GM10847 (cell line): ENCODE data around the gene ZNF429.
A peak's percentile ranks its signal among the peaks of the same experiment; 100 is the strongest.

Experiments
- POLR2A ChIP-seq: IDR thresholded peaks from 2 replicates; pipeline ENCODE4 v1.6.1; 2011; ENCODE audit not compliant: insufficient read length; ENCODE audit errors: extremely low read depth

The ZNF429 gene

DNA sequence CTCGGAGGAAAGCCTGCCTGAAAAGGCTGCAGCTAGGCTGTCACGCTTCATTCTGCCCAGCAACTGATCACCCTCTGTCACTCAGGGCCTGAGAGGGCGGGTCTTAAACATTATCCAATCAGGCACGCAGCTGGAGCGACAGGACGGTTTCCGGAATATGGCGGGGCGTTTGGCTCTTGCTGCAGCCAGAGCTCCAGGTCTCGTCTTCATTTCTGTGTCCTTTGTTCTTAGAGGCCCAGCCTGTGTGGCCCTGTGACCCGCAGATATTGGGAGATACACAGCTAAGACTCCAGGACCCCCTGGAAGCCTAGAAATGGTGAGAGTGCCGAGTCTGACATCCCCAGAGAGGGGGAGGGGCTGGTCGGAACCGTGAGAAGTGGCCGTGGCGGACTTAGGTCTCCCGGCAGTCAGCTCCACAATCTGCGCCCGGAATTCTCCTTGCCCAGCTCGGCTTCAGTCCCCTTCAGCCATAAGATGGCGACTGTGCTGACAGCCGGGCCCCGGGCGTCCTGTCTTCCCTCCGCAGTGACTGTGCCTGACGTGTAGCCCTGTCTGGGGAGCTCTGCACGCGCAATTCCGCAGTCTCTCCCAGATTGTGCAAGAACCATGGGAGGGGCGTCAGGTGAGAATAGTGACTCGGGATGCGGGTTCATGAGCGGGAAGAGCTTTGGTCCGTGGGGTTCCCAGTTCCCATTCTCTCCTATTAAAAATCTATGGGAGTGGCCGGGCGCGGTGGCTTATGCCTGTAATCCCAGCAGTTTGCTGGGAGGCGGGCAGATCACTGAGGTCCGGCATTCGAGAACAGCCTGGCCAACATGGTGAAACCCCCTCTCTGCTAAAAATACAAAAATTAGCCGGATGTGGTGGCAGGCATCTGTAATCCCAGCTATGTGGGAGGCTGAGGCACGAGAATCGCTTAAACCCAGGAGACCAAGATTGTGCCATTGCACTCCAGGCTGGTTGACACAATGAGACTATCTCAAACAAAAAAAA lies at the start of gene ZNF429:
Gene ZNF429 (plus strand): TSS at position 144 of the 993 bp plus-strand sequence. CDS start 170 bp downstream, at position 314.
- TF ChIP-seq POLR2A: peak; percentile 61

DNA sequence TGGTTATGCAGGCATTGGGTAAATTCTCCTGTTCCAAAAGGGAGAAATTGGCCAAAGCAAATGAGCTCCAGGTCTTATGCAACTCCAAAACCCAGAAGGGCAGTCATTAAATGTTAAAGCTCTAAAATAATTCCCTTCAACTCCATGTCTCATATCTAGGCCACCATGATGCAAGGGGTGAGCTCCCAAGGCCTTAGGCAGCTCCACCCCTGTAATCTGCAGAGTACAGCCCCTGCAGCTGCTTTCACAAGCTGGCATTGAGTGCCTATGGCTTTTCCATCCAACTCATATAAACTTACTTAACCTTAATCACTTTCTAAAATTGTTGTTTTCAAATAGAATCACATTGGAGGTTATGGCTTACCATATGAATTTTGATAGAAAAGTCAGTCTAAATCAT lies 44.7 kb upstream of the ZNF429 start:
- TF ChIP-seq POLR2A: no peak

DNA sequence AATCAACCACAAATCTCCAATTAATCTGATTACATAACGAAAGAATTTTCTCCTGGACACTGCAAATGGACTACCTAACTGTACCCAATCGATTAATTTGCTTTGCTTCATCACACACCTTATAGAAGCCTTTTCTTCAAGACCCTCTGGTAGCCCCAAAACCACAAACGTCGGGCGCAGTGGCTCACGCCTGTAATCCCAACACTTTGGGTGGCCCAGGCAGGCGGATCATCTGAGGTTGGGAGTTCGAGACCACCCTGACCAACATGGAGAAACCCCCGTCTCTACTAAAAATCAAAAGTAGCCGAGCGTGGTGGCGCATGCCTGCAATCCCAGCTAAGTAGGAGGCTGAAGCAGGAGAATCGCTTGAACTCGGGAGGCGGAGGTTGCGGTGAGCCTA lies 42.9 kb upstream of the ZNF429 start:
- TF ChIP-seq POLR2A: no peak

DNA sequence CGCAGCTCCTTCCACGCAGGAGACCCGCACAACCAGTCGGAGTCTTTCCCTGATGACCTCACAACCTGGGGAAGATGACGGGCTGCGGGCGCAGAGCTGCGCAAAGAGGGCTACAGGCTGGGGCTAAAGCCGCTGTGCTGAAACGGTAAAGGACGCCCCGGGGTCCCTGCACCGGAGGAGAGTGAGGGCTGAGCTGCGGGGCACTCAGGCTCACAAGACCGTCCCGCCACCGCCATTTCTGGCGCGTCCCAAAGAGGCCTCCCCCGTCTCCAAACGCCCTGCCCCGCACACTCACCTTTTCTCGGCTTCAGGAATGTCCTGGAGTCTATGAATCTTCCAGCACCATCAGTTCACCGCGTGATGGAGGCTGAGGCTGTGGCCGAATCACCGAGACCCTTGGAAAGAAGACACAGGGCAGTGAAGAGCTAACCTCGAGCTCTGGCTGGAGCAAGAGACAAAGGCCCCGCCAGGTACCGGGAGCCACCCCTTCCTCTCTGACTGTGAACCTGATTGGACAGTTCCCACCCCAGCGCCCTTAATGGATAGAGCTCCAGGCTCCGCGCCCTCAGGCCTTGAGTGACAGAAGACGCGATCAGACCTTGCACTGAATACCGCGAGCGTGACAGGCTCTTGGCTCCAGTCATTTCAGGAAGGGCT lies 41.8 kb upstream of the ZNF429 start:
- TF ChIP-seq POLR2A: no peak

- TF ChIP-seq POLR2A: no peak
These were observed 38.8 kb upstream of the ZNF429 start for GRCh38 chr19:21466627-21467026.

- no peak for TF ChIP-seq POLR2A
These were observed 36.6 kb upstream of the ZNF429 start for GRCh38 chr19:21468791-21469190.

GRCh38 chr19:21472507-21472906 lies 32.9 kb upstream of the ZNF429 start:
- TF ChIP-seq POLR2A: no peak

- no peak for TF ChIP-seq POLR2A
These were observed 30.7 kb upstream of the ZNF429 start for GRCh38 chr19:21474671-21475181.

DNA sequence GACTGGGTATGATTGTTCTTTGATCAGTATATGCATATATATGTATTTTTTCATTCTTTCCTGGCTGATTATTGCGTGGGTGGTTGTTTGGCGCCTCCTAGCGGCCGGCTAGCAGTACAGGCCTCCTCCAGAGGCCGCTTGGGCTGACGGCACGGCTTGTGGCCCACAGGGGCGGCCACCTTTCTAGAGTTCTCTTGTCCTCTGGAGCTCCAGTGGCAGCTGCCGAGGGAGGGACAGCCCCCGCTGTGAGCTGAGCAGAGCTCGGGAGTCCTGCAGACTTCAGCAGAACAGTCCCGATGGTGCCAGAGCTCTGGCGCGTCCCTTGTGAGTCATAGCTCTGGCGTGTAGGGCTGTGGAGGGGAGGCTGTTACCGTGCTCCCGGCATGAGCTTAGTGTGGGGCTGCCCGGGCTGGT lies 22.5 kb upstream of the ZNF429 start:
- no peak for TF ChIP-seq POLR2A

DNA sequence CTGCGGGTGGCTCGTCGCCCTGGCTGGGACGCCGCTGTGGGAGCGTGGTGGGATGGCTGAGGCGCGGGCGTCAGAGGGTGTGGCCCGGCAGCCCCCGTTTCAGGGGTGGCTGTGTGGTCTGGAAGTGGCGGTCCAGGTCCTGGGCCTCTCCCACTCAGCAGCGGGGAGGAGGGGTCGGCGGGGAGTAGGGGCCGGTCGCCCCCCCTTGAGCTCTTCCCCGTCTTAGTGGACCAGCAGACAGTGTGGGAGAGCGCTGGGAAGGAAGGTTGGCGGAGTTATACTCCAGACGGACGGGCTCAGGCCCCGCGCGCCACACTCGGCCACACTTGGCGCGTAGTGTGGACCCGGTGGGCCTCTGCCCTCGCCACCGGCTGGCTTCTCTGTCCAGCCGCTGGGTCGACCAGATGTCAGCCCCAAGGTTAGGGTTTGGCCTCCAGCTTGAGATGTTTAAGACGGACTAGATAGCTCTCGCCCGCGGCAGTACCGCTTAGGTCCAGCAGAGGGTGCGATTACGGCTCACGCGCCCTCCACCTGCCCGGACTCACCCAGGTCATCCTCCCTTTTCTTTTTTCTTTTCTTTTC lies 21.7 kb upstream of the ZNF429 start:
- no peak for TF ChIP-seq POLR2A

DNA sequence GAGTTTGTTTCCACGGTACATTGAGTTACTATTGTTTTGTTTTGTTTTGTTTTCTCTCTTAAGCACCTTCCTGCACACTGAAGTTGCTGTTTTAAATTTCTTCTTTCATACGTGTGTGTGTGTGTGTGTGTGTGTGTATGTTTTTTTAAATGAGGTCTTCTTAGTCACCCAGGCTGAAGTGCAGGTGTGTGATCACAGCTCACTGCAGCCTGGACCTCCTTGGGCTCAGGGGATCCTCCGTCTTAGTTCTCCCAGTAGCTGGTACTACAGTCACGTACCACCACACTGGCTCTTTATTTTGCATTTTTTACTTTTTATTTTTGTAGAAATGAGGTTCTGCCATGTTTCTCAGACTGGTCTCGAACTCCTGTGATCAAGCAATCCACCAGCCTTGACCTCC lies 20.8 kb upstream of the ZNF429 start:
- TF ChIP-seq POLR2A: no peak

- no peak for TF ChIP-seq POLR2A
These were observed 19.5 kb upstream of the ZNF429 start for GRCh38 chr19:21485926-21486325.

- no peak for TF ChIP-seq POLR2A
These were observed 17.4 kb upstream of the ZNF429 start for GRCh38 chr19:21487969-21488368.

DNA sequence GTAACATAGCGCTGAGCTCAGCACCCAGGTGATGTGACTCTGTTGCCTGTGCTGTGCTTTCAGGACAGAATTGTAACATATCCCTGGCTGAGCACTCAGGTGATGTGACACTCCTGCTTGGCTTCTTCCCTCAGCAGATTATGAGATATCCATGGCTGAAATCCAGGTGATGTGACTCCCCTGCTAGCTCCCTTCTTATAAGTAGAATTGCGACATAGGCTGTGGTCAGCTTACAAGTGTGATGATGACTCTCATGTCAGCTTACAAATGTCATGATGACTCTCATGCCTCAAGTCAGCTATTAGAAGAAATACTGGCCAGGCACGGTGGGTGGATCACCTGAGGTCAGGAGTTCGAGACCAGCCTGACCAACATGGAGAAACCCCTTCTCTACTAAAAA lies 14.3 kb upstream of the ZNF429 start:
- no peak for TF ChIP-seq POLR2A
